Measurements from ENCODE around the gene RREB1. TPM values are rescaled to one million over a fixed set of nuclear protein-coding genes. Genes with fewer than 3 reads are reported as not detected.

The RREB1 gene
- polyA plus RNA-seq, 2 of the 4 experiments (the other 2 are of a cell fraction) = 2.2 to 5.0 TPM

DNA sequence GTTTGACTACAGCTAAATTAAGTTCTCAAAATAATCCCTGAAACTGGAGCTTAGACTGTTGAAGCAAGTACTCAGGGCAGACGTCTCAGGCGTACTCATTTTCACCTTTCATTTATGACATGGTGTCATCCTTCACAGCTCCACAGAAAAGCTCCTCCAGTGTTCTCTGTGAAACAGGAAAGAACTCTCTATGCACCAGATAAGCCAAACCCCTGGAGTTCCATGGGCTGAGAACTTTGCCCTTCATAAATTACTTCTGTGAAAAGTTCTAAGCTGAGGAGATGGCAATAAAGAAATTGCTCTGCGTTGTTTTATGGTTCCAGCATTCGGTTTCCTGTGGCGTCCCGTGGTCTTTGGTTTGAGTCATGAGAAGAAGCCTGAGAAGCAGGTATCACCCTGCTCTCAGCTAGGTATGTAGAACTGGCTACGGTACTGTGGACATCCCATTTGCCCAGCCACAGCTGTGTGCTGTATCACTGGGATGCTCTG, 20.2 kb upstream of the RREB1 start:
- H3K4me2 ChIP-seq = no peak overlapping the region

DNA sequence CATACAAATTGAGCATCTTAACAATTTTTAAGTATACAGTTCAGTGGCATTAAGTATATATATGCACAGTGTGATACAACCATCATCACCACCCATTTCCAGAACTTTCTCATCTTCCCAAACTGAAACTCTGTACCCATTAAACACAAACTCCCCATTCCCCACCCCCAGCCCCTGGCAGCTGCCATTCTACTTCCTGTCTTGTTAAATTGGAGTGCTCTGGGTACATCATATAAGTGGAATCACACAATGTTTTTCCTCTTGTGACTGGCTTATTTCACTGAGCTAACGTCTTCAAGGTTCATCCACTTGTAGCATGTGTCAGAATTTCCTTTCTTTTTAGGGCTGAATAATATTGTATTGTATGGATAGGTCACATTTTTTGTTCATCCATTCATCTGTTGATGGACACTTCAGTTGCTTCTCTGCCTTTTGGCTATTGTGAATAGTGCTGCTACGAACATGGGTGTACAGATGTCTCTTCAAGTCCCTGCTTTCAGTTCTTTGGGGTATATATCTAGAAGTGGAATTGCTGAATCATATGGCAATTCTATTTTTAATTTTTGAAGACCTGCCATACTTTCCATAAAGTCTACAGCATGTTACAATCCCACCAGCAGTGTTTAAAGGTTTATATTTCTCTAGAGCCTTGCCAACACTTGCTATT, 19.6 kb upstream of the RREB1 start:
- CTCF ChIA-PET = no interaction called here
- no peak overlapping the region for H3K4me2 ChIP-seq
- TF ChIP-seq HDAC2 (IDR thresholded peaks at IDR 0.05) (no peak), SMC3 (IDR thresholded peaks at IDR 0.05) (no peak), ZNF302 (CRISPR knock-in tag; IDR thresholded peaks at IDR 0.05) (no peak), TP53 (CRISPR knock-in tag; IDR thresholded peaks at IDR 0.05) (no peak), FOSL2 (IDR thresholded peaks at IDR 0.05) (no peak), FOSL2 (CRISPR knock-in tag; IDR thresholded peaks at IDR 0.05) (no peak), CBX8 (IDR thresholded peaks at IDR 0.05) (no peak), ZSCAN20 (CRISPR knock-in tag; IDR thresholded peaks at IDR 0.05) (no peak), KDM5A (IDR thresholded peaks at IDR 0.05) (no peak), CHD2 (IDR thresholded peaks at IDR 0.05; ENCODE audit: low read length, partially characterized antibody) (no peak), NR3C1 (IDR thresholded peaks at IDR 0.05) (no peak), ZFP36 (IDR thresholded peaks at IDR 0.05; ENCODE audit: borderline replicate concordance, partially characterized antibody) (no peak), RFX5 (IDR thresholded peaks at IDR 0.05) (no peak), FOSB (CRISPR knock-in tag; IDR thresholded peaks at IDR 0.05) (no peak)
- TF ChIP-seq, protein P1, sequence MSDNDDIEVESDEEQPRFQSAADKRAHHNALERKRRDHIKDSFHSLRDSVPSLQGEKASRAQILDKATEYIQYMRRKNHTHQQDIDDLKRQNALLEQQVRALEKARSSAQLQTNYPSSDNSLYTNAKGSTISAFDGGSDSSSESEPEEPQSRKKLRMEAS (IDR thresholded peaks at IDR 0.05) = no peak
- TF ChIP-seq, protein P2, sequence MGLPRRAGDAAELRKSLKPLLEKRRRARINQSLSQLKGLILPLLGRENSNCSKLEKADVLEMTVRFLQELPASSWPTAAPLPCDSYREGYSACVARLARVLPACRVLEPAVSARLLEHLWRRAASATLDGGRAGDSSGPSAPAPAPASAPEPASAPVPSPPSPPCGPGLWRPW (IDR thresholded peaks at IDR 0.05) = no peak
- POLR2A ChIA-PET = no interaction called here
- H3K9me3 ChIP-seq = no peaks in the 10 kb centered on the region
- 49% methylated on average over 2 of the region's 2 CpGs for WGBS (ENCODE audit: missing lambda C conversion rate)
- H3K4me1 ChIP-seq = no peaks in the 10 kb centered on the region
- no peak overlapping the region for H3K4me3 ChIP-seq
- FAIRE-seq (no peak), DNase-seq (ENCODE audit: low read depth in 1 of 2, low spot score in 1 of 2) (no peak), ATAC-seq (no peak)
- no peak overlapping the region for H3K27ac ChIP-seq

More for the DNA sequence above, 20.2 kb upstream of the RREB1 start:
- no peak for DNase-seq (ENCODE audit: low read depth in 1 of 2, low spot score in 1 of 2)
- Histone ChIP-seq H3K4me3 (no peak overlapping the region), H3K4me1 (no peaks in the 10 kb centered on the region), H3K9me3 (no peaks in the 10 kb centered on the region), H3K27ac (no peak overlapping the region)
- FAIRE-seq = no peak
- ChIA-PET POLR2A (interaction anchor here (0.7 kb wide), 1 partner anchor 9 kb away, joined by 3 read pairs; no protein-coding TSS in a partner anchor), CTCF (interaction anchor here (0.6 to 1.2 kb wide), 2 partner anchors 149 to 152 kb away, joined by 3 read pairs; no protein-coding TSS in a partner anchor)
- WGBS (ENCODE audit: missing lambda C conversion rate) = 81% methylated on average over 7 of the region's 7 CpGs
- TF ChIP-seq CHD2 (IDR thresholded peaks at IDR 0.05; ENCODE audit: low read length, partially characterized antibody) (no peak), MAFK (IDR thresholded peaks at IDR 0.05; ENCODE audit: partially characterized antibody) (no peak), ZSCAN20 (CRISPR knock-in tag; IDR thresholded peaks at IDR 0.05) (no peak), BHLHE40 (IDR thresholded peaks at IDR 0.05; ENCODE audit: low read depth, low read length) (no peak), POLR2AphosphoS2 (conservative IDR thresholded peaks at IDR 0.05; ENCODE audit: low read length) (no peak), POLR2A (IDR thresholded peaks at IDR 0.05; ENCODE audit: low read length) (no peak)
- no peak for ATAC-seq

DNA sequence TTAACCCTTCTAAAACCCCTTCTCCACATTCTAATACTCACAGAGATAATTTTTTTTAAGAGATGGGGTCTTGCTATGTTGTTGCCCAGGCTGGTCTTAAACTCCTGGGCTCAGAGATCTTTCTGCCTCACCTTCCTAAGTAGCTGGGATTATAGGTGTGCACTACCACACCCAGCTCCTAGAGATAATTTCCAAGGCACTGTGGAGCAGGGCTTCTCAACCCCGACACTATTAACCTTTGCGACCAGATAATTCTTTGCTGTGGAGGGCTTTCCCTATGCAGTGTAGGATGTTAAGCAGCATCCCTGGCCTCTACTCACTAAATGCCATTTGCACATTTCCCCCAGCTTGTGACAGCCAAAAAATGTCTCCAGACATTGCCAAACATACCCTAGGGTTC, 8.8 kb upstream of the RREB1 start:
- no peak overlapping the region for H3K4me2 ChIP-seq
- ChIA-PET CTCF (no interaction called here), POLR2A (no interaction called here)
- no peak overlapping the region for H3K27ac ChIP-seq
- ATAC-seq (no peak), DNase-seq (ENCODE audit: low read depth in 1 of 2, low spot score in 1 of 2) (no peak), FAIRE-seq (no peak)
- TF ChIP-seq NR3C1 (IDR thresholded peaks at IDR 0.05) (no peak), SREBF2 (IDR thresholded peaks at IDR 0.05) (no peak), POLR2AphosphoS2 (conservative IDR thresholded peaks at IDR 0.05; ENCODE audit: low read length) (no peak), JUNB (IDR thresholded peaks at IDR 0.05) (no peak), HOXB5 (CRISPR knock-in tag; IDR thresholded peaks at IDR 0.05) (no peak), EHF (CRISPR knock-in tag; IDR thresholded peaks at IDR 0.05) (no peak), CHD2 (IDR thresholded peaks at IDR 0.05; ENCODE audit: low read length, partially characterized antibody) (no peak), PHF8 (IDR thresholded peaks at IDR 0.05; ENCODE audit: borderline replicate concordance, low read depth) (no peak), HOXA7 (CRISPR knock-in tag; IDR thresholded peaks at IDR 0.05) (no peak), NFE2L2 (conservative IDR thresholded peaks at IDR 0.05; ENCODE audit: low read length) (no peak), HOXB13 (CRISPR knock-in tag; IDR thresholded peaks at IDR 0.05; ENCODE audit: low read depth) (no peak), RFX5 (IDR thresholded peaks at IDR 0.05) (no peak), POLR2A (IDR thresholded peaks at IDR 0.05; ENCODE audit: low read length) (no peak)
- TF ChIP-seq, protein P3, sequence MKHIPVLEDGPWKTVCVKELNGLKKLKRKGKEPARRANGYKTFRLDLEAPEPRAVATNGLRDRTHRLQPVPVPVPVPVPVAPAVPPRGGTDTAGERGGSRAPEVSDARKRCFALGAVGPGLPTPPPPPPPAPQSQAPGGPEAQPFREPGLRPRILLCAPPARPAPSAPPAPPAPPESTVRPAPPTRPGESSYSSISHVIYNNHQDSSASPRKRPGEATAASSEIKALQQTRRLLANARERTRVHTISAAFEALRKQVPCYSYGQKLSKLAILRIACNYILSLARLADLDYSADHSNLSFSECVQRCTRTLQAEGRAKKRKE (CRISPR knock-in tag; IDR thresholded peaks at IDR 0.05; ENCODE audit: low read depth) = no peak
- TF ChIP-seq, protein P4, sequence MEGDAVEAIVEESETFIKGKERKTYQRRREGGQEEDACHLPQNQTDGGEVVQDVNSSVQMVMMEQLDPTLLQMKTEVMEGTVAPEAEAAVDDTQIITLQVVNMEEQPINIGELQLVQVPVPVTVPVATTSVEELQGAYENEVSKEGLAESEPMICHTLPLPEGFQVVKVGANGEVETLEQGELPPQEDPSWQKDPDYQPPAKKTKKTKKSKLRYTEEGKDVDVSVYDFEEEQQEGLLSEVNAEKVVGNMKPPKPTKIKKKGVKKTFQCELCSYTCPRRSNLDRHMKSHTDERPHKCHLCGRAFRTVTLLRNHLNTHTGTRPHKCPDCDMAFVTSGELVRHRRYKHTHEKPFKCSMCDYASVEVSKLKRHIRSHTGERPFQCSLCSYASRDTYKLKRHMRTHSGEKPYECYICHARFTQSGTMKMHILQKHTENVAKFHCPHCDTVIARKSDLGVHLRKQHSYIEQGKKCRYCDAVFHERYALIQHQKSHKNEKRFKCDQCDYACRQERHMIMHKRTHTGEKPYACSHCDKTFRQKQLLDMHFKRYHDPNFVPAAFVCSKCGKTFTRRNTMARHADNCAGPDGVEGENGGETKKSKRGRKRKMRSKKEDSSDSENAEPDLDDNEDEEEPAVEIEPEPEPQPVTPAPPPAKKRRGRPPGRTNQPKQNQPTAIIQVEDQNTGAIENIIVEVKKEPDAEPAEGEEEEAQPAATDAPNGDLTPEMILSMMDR (IDR thresholded peaks at IDR 0.05) = no peak
- TF ChIP-seq, protein P5, sequence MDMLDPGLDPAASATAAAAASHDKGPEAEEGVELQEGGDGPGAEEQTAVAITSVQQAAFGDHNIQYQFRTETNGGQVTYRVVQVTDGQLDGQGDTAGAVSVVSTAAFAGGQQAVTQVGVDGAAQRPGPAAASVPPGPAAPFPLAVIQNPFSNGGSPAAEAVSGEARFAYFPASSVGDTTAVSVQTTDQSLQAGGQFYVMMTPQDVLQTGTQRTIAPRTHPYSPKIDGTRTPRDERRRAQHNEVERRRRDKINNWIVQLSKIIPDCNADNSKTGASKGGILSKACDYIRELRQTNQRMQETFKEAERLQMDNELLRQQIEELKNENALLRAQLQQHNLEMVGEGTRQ (IDR thresholded peaks at IDR 0.05) = no peak
- 84% methylated on average over 2 of the region's 2 CpGs for WGBS (ENCODE audit: missing lambda C conversion rate)
- no peak overlapping the region for H3K4me3 ChIP-seq
- H3K9me3 ChIP-seq = no peaks in the 10 kb centered on the region
- no peaks in the 10 kb centered on the region for H3K4me1 ChIP-seq
